HL-60 (cell line): ENCODE results near the gene IRF1.
A peak's percentile ranks its signal among the peaks of the same experiment; 100 is the strongest.

ENCODE experiments used
- DNase-seq, 2 experiments: peaks; one replicate each; pipeline ENCODE4 v3.0.0-alpha.2; 2010 to 2020; ENCODE audit warnings: low read depth in 1 of 2, low spot score in 1 of 2
- H3K27ac ChIP-seq: fragments of 250-450 bp; sonication (Bioruptor Pico); replicated peaks from 2 replicates; pipeline ENCODE4 v1.5.1; 2020; ENCODE audit warnings: mild to moderate bottlenecking, moderate library complexity
- H3K27me3 ChIP-seq: fragments of 250-450 bp; sonication (Bioruptor Pico); 2 replicates; pipeline ENCODE4 v1.5.1; 2021; ENCODE audit warnings: mild to moderate bottlenecking, moderate library complexity; ENCODE audit not compliant: insufficient read depth, poor library complexity, severe bottlenecking
- H3K4me3 ChIP-seq: replicated peaks from 2 replicates; pipeline ENCODE4 v1.5.1; 2011; ENCODE audit warnings: mild to moderate bottlenecking, control low read depth, low read length; ENCODE audit not compliant: insufficient read depth
- CTCF ChIP-seq: IDR thresholded peaks from one replicate; pipeline ENCODE4 v1.5.1; 2011; ENCODE audit warnings: low read length, control low read depth, inconsistent platforms; ENCODE audit not compliant: insufficient read depth
- GABPA ChIP-seq: IDR thresholded peaks from 2 replicates; pipeline ENCODE4 v1.6.1; 2012; ENCODE audit warnings: low read depth
- POLR2AphosphoS5 ChIP-seq: IDR thresholded peaks from 2 replicates; pipeline ENCODE4 v1.6.1; 2012; ENCODE audit warnings: low read depth
- REST ChIP-seq: IDR thresholded peaks from 2 replicates; pipeline ENCODE4 v1.6.1; 2012; ENCODE audit warnings: low read depth; ENCODE audit not compliant: insufficient replicate concordance
- SPI1 ChIP-seq: IDR thresholded peaks from 2 replicates; pipeline ENCODE4 v1.6.1; 2012; ENCODE audit warnings: low read depth, mild to moderate bottlenecking, borderline replicate concordance

Gene IRF1

DNA sequence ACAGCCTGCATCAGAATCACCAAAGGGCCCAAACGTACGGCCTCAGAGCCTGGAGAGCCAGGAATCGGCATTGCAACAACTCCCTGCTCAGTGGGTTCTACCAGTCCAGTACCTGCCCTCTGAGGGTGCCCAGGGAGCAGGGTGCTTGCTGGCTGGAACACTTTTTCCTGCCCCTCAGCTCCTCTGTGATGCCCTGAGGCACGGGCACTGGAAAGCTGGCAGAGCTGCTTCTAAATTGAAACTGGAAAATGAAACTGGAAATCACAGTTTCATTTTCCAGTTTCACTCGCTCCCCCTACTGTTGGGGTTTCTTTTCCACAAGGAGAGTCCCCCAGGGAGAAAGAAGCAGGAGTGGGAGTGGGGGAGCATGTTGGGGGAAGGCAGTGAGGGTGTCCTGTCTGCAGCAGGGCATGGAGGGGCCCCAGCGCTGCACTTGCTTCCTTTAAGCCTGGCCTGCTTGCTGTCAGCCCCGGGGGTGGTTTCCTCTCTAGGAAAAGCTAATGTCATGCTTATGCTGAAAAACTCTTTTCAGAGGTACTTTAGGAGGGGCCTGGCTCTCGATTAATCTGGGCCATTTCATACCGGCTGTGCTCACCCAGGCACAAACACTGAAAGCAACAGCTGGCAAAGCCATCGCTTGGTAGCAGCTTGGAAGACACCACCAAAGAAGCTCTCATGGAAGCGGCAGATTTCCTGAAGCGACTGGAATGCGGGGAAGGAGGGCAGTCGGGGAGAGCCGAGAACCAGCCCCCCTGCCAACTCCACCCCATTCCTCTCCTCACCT is 26.2 kb downstream of the IRF1 start:
- Histone ChIP-seq H3K4me3 (no peak overlapping the region), H3K27me3 (no peaks in the 10 kb centered on the region), H3K27ac (peak overlapping the region; percentile 92)
- no peak for TF ChIP-seq POLR2AphosphoS5
- no peak for TF ChIP-seq REST
- no peak for TF ChIP-seq SPI1
- TF ChIP-seq GABPA, result no peak
- TF ChIP-seq CTCF, result no peak
- DNase-seq, result no peak

- Histone ChIP-seq H3K4me3 (no peak overlapping the region), H3K27me3 (no peaks in the 10 kb centered on the region), H3K27ac (no peak overlapping the region)
- TF ChIP-seq GABPA (no peak), POLR2AphosphoS5 (no peak), CTCF (no peak), SPI1 (no peak), REST (no peak)
- DNase-seq, result no peak
Observed at GRCh38 chr5:132463811-132464155, 26.8 kb downstream of the IRF1 start.

GRCh38 chr5:132462856-132463745 is 27.5 kb downstream of the IRF1 start:
- TF ChIP-seq REST (no peak), SPI1 (no peak), POLR2AphosphoS5 (no peak), GABPA (no peak)
- no peak for DNase-seq
- Histone ChIP-seq H3K27ac (no peak overlapping the region), H3K4me3 (no peak overlapping the region), H3K27me3 (no peaks in the 10 kb centered on the region)
